ENCODE data around the gene RNF126. TPM values are rescaled to one million over a fixed set of nuclear protein-coding genes. Genes with fewer than 3 reads are reported as not detected.

Gene RNF126
- polyA plus RNA-seq (2013): 28.8 TPM

- Histone ChIP-seq H3K4me1 (ENCODE audit: control extremely low read depth in 1 of 4, control insufficient read depth in 4 of 4, insufficient read depth in 4 of 4, low read length in 3 of 4) (peaks cover 0 to 58% (median 45%) of the 10 kb centered on the region in 4 experiments), H3K27ac (ENCODE audit: insufficient read depth in 1 of 2, low read depth in 1 of 2, low read length in 2 of 2, poor library complexity in 1 of 2, severe bottlenecking in 2 of 2) (peak within 1 kb of the TSS; percentile 40 to 81), H3K4me3 (ENCODE audit: control insufficient read depth in 1 of 7, extremely low read depth in 1 of 7, insufficient read depth in 4 of 7, low read depth in 2 of 7, low read length in 6 of 7) (peak within 1 kb of the TSS; percentile 58 to 89 (median 84)), H3K9me3 (ENCODE audit: control extremely low read depth in 1 of 5, control insufficient read depth in 4 of 5, insufficient read depth in 2 of 5, low read depth in 1 of 5, low read length in 4 of 5) (peaks cover 0 to 5% (median 0%) of the 10 kb centered on the region in 5 experiments), H3K27me3 (replicated peaks in 2 of 5; ENCODE audit: control insufficient read depth in 4 of 5, insufficient read depth in 5 of 5, low read length in 4 of 5) (no peaks in the 10 kb centered on the region), H3K36me3 (ENCODE audit: control insufficient read depth in 4 of 4, insufficient read depth in 4 of 4, low read length in 3 of 4) (peaks cover 0 to 20% (median 2%) of the 10 kb centered on the region in 4 experiments)
- ChIA-PET POLR2A (interaction anchor here (0.8 to 1.5 kb wide), 2 partner anchors 15 to 36 kb away, joined by 3 to 4 read pairs; no protein-coding TSS in a partner anchor), CTCF (interaction anchor here (1.0 to 1.5 kb wide), 3 partner anchors 10 to 71 kb away, joined by 3 to 4 read pairs (median 3); no protein-coding TSS in a partner anchor)
- WGBS (ENCODE audit: insufficient coverage): under 1% methylated on average over 83 of the region's 97 CpGs
- DNase-seq: peak; percentile 83 to 90 (median 88)
Measured at GRCh38 chr19:662962-663681, at the start of gene RNF126. Gene RNF126, minus strand, starts transcription at chr19:663214. Its CDS starts 93 bp downstream, at chr19:663121.

GRCh38 chr19:711254-711653, 48.2 kb upstream of the RNF126 start:
- no peak for DNase-seq
- peaks cover 0 to 18% (median 17%) of the 10 kb centered on the region in 4 experiments for H3K4me1 ChIP-seq (ENCODE audit: control extremely low read depth in 1 of 4, control insufficient read depth in 4 of 4, insufficient read depth in 4 of 4, low read length in 3 of 4)
- H3K27ac ChIP-seq (ENCODE audit: insufficient read depth in 1 of 2, low read depth in 1 of 2, low read length in 2 of 2, poor library complexity in 1 of 2, severe bottlenecking in 2 of 2): no peak overlapping the region
- ChIA-PET POLR2A (no interaction called here), CTCF (no interaction called here)
- WGBS (ENCODE audit: insufficient coverage): 95% methylated on average over 7 of the region's 8 CpGs
- H3K4me3 ChIP-seq (ENCODE audit: control insufficient read depth in 1 of 7, extremely low read depth in 1 of 7, insufficient read depth in 4 of 7, low read depth in 2 of 7, low read length in 6 of 7): no peak overlapping the region
- H3K36me3 ChIP-seq (ENCODE audit: control insufficient read depth in 4 of 4, insufficient read depth in 4 of 4, low read length in 3 of 4): no peaks in the 10 kb centered on the region
- peaks cover 0 to 9% (median 7%) of the 10 kb centered on the region in 5 experiments for H3K9me3 ChIP-seq (ENCODE audit: control extremely low read depth in 1 of 5, control insufficient read depth in 4 of 5, insufficient read depth in 2 of 5, low read depth in 1 of 5, low read length in 4 of 5)
- H3K27me3 ChIP-seq (replicated peaks in 2 of 5; ENCODE audit: control insufficient read depth in 4 of 5, insufficient read depth in 5 of 5, low read length in 4 of 5): no peaks in the 10 kb centered on the region

- DNase-seq: no peak
- POLR2A ChIA-PET: no interaction called here
- Histone ChIP-seq H3K9me3 (ENCODE audit: control extremely low read depth in 1 of 5, control insufficient read depth in 4 of 5, insufficient read depth in 2 of 5, low read depth in 1 of 5, low read length in 4 of 5) (peaks cover 0 to 8% (median 6%) of the 10 kb centered on the region in 5 experiments), H3K4me3 (ENCODE audit: control insufficient read depth in 1 of 7, extremely low read depth in 1 of 7, insufficient read depth in 4 of 7, low read depth in 2 of 7, low read length in 6 of 7) (no peak overlapping the region), H3K4me1 (ENCODE audit: control extremely low read depth in 1 of 4, control insufficient read depth in 4 of 4, insufficient read depth in 4 of 4, low read length in 3 of 4) (peaks cover 0 to 18% (median 17%) of the 10 kb centered on the region in 4 experiments), H3K27ac (ENCODE audit: insufficient read depth in 1 of 2, low read depth in 1 of 2, low read length in 2 of 2, poor library complexity in 1 of 2, severe bottlenecking in 2 of 2) (no peak overlapping the region), H3K27me3 (replicated peaks in 2 of 5; ENCODE audit: control insufficient read depth in 4 of 5, insufficient read depth in 5 of 5, low read length in 4 of 5) (no peaks in the 10 kb centered on the region), H3K36me3 (ENCODE audit: control insufficient read depth in 4 of 4, insufficient read depth in 4 of 4, low read length in 3 of 4) (no peaks in the 10 kb centered on the region)
- CTCF ChIA-PET: no interaction called here
- WGBS (ENCODE audit: insufficient coverage): 96% methylated on average over 19 of the region's 21 CpGs
Measured at GRCh38 chr19:710767-711166, 47.8 kb upstream of the RNF126 start.

GRCh38 chr19:709965-710571, 47.1 kb upstream of the RNF126 start:
- peaks cover 0 to 18% (median 17%) of the 10 kb centered on the region in 4 experiments for H3K4me1 ChIP-seq (ENCODE audit: control extremely low read depth in 1 of 4, control insufficient read depth in 4 of 4, insufficient read depth in 4 of 4, low read length in 3 of 4)

GRCh38 chr19:709196-709964, 46.4 kb upstream of the RNF126 start:
- WGBS (ENCODE audit: insufficient coverage): 4% methylated on average over 55 of the region's 78 CpGs
- ChIA-PET POLR2A (no interaction called here), CTCF (interaction anchor here (0.7 to 1.7 kb wide), 5 partner anchors 9 to 33 kb away, joined by 3 to 6 read pairs (median 3); no protein-coding TSS in a partner anchor)
- peak overlapping the region; percentile 43 to 74 (median 67) for H3K4me3 ChIP-seq (ENCODE audit: control insufficient read depth in 1 of 7, extremely low read depth in 1 of 7, insufficient read depth in 4 of 7, low read depth in 2 of 7, low read length in 6 of 7)
- peaks cover 0 to 22% (median 22%) of the 10 kb centered on the region in 4 experiments for H3K4me1 ChIP-seq (ENCODE audit: control extremely low read depth in 1 of 4, control insufficient read depth in 4 of 4, insufficient read depth in 4 of 4, low read length in 3 of 4)
- peaks cover 0 to 2% (median 0%) of the 10 kb centered on the region in 5 experiments for H3K9me3 ChIP-seq (ENCODE audit: control extremely low read depth in 1 of 5, control insufficient read depth in 4 of 5, insufficient read depth in 2 of 5, low read depth in 1 of 5, low read length in 4 of 5)
- no peak for DNase-seq
- no peak overlapping the region for H3K27ac ChIP-seq (ENCODE audit: insufficient read depth in 1 of 2, low read depth in 1 of 2, low read length in 2 of 2, poor library complexity in 1 of 2, severe bottlenecking in 2 of 2)
- H3K36me3 ChIP-seq (ENCODE audit: control insufficient read depth in 4 of 4, insufficient read depth in 4 of 4, low read length in 3 of 4): no peaks in the 10 kb centered on the region
- no peaks in the 10 kb centered on the region for H3K27me3 ChIP-seq (replicated peaks in 2 of 5; ENCODE audit: control insufficient read depth in 4 of 5, insufficient read depth in 5 of 5, low read length in 4 of 5)

More at GRCh38 chr19:709965-710571, 47.1 kb upstream of the RNF126 start:
- no peak for DNase-seq
- peak overlapping the region in 5 of 7 experiments; percentile 61 to 74 (median 68) for H3K4me3 ChIP-seq (ENCODE audit: control insufficient read depth in 1 of 7, extremely low read depth in 1 of 7, insufficient read depth in 4 of 7, low read depth in 2 of 7, low read length in 6 of 7)
- no peaks in the 10 kb centered on the region for H3K27me3 ChIP-seq (replicated peaks in 2 of 5; ENCODE audit: control insufficient read depth in 4 of 5, insufficient read depth in 5 of 5, low read length in 4 of 5)
- peaks cover 0 to 2% (median 0%) of the 10 kb centered on the region in 5 experiments for H3K9me3 ChIP-seq (ENCODE audit: control extremely low read depth in 1 of 5, control insufficient read depth in 4 of 5, insufficient read depth in 2 of 5, low read depth in 1 of 5, low read length in 4 of 5)
- no peak overlapping the region for H3K27ac ChIP-seq (ENCODE audit: insufficient read depth in 1 of 2, low read depth in 1 of 2, low read length in 2 of 2, poor library complexity in 1 of 2, severe bottlenecking in 2 of 2)
- ChIA-PET POLR2A (no interaction called here), CTCF (interaction anchor here (0.7 to 1.7 kb wide), 3 partner anchors 8 to 32 kb away, joined by 3 to 4 read pairs (median 3); no protein-coding TSS in a partner anchor)
- no peaks in the 10 kb centered on the region for H3K36me3 ChIP-seq (ENCODE audit: control insufficient read depth in 4 of 4, insufficient read depth in 4 of 4, low read length in 3 of 4)
- WGBS (ENCODE audit: insufficient coverage): 34% methylated on average over 19 of the region's 27 CpGs

- CTCF ChIA-PET: interaction anchor here (0.8 to 1.8 kb wide), 19 partner anchors 7 to 124 kb away, joined by 3 to 8 read pairs (median 4); no protein-coding TSS in a partner anchor
- POLR2A ChIA-PET: no interaction called here
Measured at GRCh38 chr19:708154-709143, 45.4 kb upstream of the RNF126 start, which contains the start of gene PALM. Gene PALM, plus strand, starts transcription at chr19:708935. Its CDS starts 212 bp downstream, at chr19:709147.

More at GRCh38 chr19:708154-709143, 45.4 kb upstream of the RNF126 start, which contains the start of gene PALM:
- WGBS (ENCODE audit: insufficient coverage): 36% methylated on average over 23 of the region's 93 CpGs
- Histone ChIP-seq H3K4me3 (ENCODE audit: control insufficient read depth in 1 of 7, extremely low read depth in 1 of 7, insufficient read depth in 4 of 7, low read depth in 2 of 7, low read length in 6 of 7) (peak within 1 kb of the TSS; percentile 43 to 74 (median 67)), H3K27ac (ENCODE audit: insufficient read depth in 1 of 2, low read depth in 1 of 2, low read length in 2 of 2, poor library complexity in 1 of 2, severe bottlenecking in 2 of 2) (no peak within 1 kb of the TSS), H3K9me3 (ENCODE audit: control extremely low read depth in 1 of 5, control insufficient read depth in 4 of 5, insufficient read depth in 2 of 5, low read depth in 1 of 5, low read length in 4 of 5) (peaks cover 0 to 2% (median 0%) of the 10 kb centered on the region in 5 experiments), H3K4me1 (ENCODE audit: control extremely low read depth in 1 of 4, control insufficient read depth in 4 of 4, insufficient read depth in 4 of 4, low read length in 3 of 4) (peaks cover 0 to 25% (median 24%) of the 10 kb centered on the region in 4 experiments), H3K36me3 (ENCODE audit: control insufficient read depth in 4 of 4, insufficient read depth in 4 of 4, low read length in 3 of 4) (no peaks in the 10 kb centered on the region), H3K27me3 (replicated peaks in 2 of 5; ENCODE audit: control insufficient read depth in 4 of 5, insufficient read depth in 5 of 5, low read length in 4 of 5) (no peaks in the 10 kb centered on the region)
- peak in 2 of 3 donors; percentile 50 to 59 for DNase-seq
